Keratinocyte (primary cell): Measurements from ENCODE around the gene TNS3. TPM values are rescaled to one million over a fixed set of nuclear protein-coding genes. Genes with fewer than 3 reads are reported as not detected.

Source experiments
- DNase-seq: peaks from one replicate; pipeline ENCODE4 v3.0.0-alpha.2; 2011; ENCODE audit warnings: low read depth, missing footprints, low spot score
- FAIRE-seq: peaks from 2 replicates; lab custom pipeline; 2011; peaks lifted over from hg19 to GRCh38; lab: Jason Lieb, UNC
- H2AFZ ChIP-seq: 2 replicates; pipeline ENCODE4 v1.6.0; 2012; ENCODE audit warnings: low read length, control low read depth, inconsistent platforms; ENCODE audit not compliant: control insufficient read depth
- H3K27ac ChIP-seq: 2 replicates; pipeline ENCODE4 v1.5.1; 2011; ENCODE audit warnings: low read length; ENCODE audit not compliant: control insufficient read depth, insufficient read depth
- H3K27me3 ChIP-seq: 3 replicates; pipeline ENCODE4 v1.6.0; 2011; ENCODE audit warnings: low read length; ENCODE audit not compliant: control insufficient read depth, insufficient read depth; ENCODE audit errors: extremely low read depth
- H3K36me3 ChIP-seq, 2 experiments: 2 replicates in 1 of 2; 3 replicates in 1 of 2; pipeline ENCODE4 v1.5.1; 2011; ENCODE audit warnings: low read length in 2 of 2, mild to moderate bottlenecking in 1 of 2; ENCODE audit not compliant: control insufficient read depth in 2 of 2, insufficient read depth in 2 of 2; ENCODE audit errors: extremely low read depth in 1 of 2
- H3K4me1 ChIP-seq: 3 replicates; pipeline ENCODE4 v1.5.1; 2011; ENCODE audit warnings: low read length; ENCODE audit not compliant: control insufficient read depth, insufficient read depth; ENCODE audit errors: extremely low read depth
- H3K4me2 ChIP-seq: 3 replicates; pipeline ENCODE4 v1.6.0; 2011; ENCODE audit warnings: low read depth, low read length; ENCODE audit not compliant: control insufficient read depth, insufficient read depth; ENCODE audit errors: extremely low read depth
- H3K4me3 ChIP-seq, 3 experiments: fragments of 200-600 bp in 1 of 3; sonication (generic) in 1 of 3; 2 replicates in 2 of 3; 3 replicates in 1 of 3; pipeline ENCODE4 v1.5.1; 2011 to 2016; ENCODE audit warnings: low read length in 3 of 3, mild to moderate bottlenecking in 3 of 3, control low read depth in 2 of 3, inconsistent platforms in 1 of 3, low read depth in 1 of 3, mixed read lengths in 1 of 3, mixed run types in 1 of 3, moderate library complexity in 1 of 3; ENCODE audit not compliant: control insufficient read depth in 2 of 3, insufficient read depth in 2 of 3; ENCODE audit errors: extremely low read depth in 1 of 3
- H3K79me2 ChIP-seq: 2 replicates; pipeline ENCODE4 v1.6.0; 2012; ENCODE audit warnings: low read length; ENCODE audit not compliant: control insufficient read depth, insufficient read depth
- H3K9ac ChIP-seq: 3 replicates; pipeline ENCODE4 v1.6.0; 2011; ENCODE audit warnings: low read length; ENCODE audit not compliant: control insufficient read depth, insufficient read depth; ENCODE audit errors: extremely low read depth
- H3K9me1 ChIP-seq: 3 replicates; pipeline ENCODE4 v1.6.0; 2011; ENCODE audit warnings: low read length; ENCODE audit not compliant: control insufficient read depth, insufficient read depth; ENCODE audit errors: extremely low read depth
- H3K9me3 ChIP-seq: 2 replicates; pipeline ENCODE4 v1.5.1; 2012; ENCODE audit warnings: low read depth, low read length; ENCODE audit not compliant: control insufficient read depth
- H4K20me1 ChIP-seq: 3 replicates; pipeline ENCODE4 v1.6.0; 2011; ENCODE audit warnings: low read length; ENCODE audit not compliant: control insufficient read depth, insufficient read depth; ENCODE audit errors: extremely low read depth
- EZH2 ChIP-seq: IDR thresholded peaks from one replicate; pipeline ENCODE4 v1.6.1; 2012; ENCODE audit warnings: inconsistent platforms, mild to moderate bottlenecking, low read length, moderate library complexity
- dilution Hi-C: fragments of 300-500 bp; cut with MboI; formaldehyde crosslinking; loops from one replicate; pipeline ENCODE4 v1.7.0; 2020; ENCODE audit warnings: low sequenced_read_pairs; ENCODE audit not compliant: extremely low pct_ligation_motif_present
- polyA plus RNA-seq, 5 experiments: library from polyadenylated mRNA; depleted of rRNA in 3 of 5; stranded (reverse) in 3 of 5; stranded (forward) in 1 of 5; unstranded in 1 of 5; fragments of >200 nt; gene quantifications; 1 replicate in 1 of 5; 2 replicates in 3 of 5; 3 replicates in 1 of 5; pipeline versions ENCODE4 v1.2.1 to v1.2.3, GENCODE V29; 2011 to 2012; ENCODE audit warnings: missing spikeins in 2 of 5, low read depth in 1 of 5, low replicate concordance in 1 of 5
- TF ChIP-seq, protein P1 (sequence below), 3 experiments: IDR thresholded peaks in 1 of 3; conservative IDR thresholded peaks in 1 of 3; optimal IDR thresholded peaks in 1 of 3; 2 replicates in 2 of 3; 3 replicates in 1 of 3; pipeline versions ENCODE3 to v1.5.1; 2011; ENCODE audit warnings: low read length in 3 of 3, mild to moderate bottlenecking in 3 of 3, moderate library complexity in 2 of 3, control low read depth in 1 of 3, inconsistent platforms in 1 of 3; ENCODE audit not compliant: insufficient read depth in 2 of 3; ENCODE audit errors: extremely low read depth in 1 of 3

The TNS3 gene
- polyA plus RNA-seq, 1 donor (not counting 4 experiments of a cell fraction or from before 2014, with no cell fraction given), result 3.9 TPM

DNA sequence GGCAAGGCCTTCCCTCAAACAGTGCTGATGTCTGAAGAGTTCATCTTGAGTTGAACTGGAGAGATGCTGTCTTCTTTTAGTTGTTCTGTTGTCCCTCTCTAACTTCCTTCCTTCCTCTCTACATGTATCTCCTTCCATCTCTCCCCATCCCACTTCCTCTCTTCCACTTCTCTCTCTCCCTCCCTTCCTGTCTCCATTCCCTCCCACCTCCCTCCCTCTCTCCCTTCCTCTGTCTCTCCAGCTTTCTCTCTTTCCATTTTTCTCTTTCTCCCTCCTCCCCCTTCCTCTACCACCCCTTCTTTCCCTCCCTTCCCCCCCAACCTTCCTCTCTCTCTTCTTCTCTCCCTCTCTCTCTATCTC lies 40.7 kb upstream of the TNS3 start:
- no peaks in the 10 kb centered on the region for H3K4me1 ChIP-seq
- no peak overlapping the region for H3K4me2 ChIP-seq
- no peaks in the 10 kb centered on the region for H3K36me3 ChIP-seq
- no peak overlapping the region for H3K9ac ChIP-seq
- H2AFZ ChIP-seq, result no peak overlapping the region
- DNase-seq (no peak), FAIRE-seq (no peak)
- dilution Hi-C loops, result no loop called here
- TF ChIP-seq, protein P1, sequence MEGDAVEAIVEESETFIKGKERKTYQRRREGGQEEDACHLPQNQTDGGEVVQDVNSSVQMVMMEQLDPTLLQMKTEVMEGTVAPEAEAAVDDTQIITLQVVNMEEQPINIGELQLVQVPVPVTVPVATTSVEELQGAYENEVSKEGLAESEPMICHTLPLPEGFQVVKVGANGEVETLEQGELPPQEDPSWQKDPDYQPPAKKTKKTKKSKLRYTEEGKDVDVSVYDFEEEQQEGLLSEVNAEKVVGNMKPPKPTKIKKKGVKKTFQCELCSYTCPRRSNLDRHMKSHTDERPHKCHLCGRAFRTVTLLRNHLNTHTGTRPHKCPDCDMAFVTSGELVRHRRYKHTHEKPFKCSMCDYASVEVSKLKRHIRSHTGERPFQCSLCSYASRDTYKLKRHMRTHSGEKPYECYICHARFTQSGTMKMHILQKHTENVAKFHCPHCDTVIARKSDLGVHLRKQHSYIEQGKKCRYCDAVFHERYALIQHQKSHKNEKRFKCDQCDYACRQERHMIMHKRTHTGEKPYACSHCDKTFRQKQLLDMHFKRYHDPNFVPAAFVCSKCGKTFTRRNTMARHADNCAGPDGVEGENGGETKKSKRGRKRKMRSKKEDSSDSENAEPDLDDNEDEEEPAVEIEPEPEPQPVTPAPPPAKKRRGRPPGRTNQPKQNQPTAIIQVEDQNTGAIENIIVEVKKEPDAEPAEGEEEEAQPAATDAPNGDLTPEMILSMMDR (optimal IDR thresholded peaks at IDR 0.05 in 1 of 3, IDR thresholded peaks at IDR 0.05 in 1 of 3, conservative IDR thresholded peaks at IDR 0.05 in 1 of 3; ENCODE audit: extremely low read depth in 1 of 3, insufficient read depth in 2 of 3, low read length in 3 of 3), result no peak
- TF ChIP-seq EZH2, result no peak
- no peaks in the 10 kb centered on the region for H3K9me3 ChIP-seq
- H3K27ac ChIP-seq, result no peak overlapping the region
- H3K4me3 ChIP-seq, result no peak overlapping the region
- H3K27me3 ChIP-seq, result no peaks in the 10 kb centered on the region
- no peaks in the 10 kb centered on the region for H3K9me1 ChIP-seq
- H4K20me1 ChIP-seq, result no peaks in the 10 kb centered on the region
- H3K79me2 ChIP-seq, result no peaks in the 10 kb centered on the region

DNA sequence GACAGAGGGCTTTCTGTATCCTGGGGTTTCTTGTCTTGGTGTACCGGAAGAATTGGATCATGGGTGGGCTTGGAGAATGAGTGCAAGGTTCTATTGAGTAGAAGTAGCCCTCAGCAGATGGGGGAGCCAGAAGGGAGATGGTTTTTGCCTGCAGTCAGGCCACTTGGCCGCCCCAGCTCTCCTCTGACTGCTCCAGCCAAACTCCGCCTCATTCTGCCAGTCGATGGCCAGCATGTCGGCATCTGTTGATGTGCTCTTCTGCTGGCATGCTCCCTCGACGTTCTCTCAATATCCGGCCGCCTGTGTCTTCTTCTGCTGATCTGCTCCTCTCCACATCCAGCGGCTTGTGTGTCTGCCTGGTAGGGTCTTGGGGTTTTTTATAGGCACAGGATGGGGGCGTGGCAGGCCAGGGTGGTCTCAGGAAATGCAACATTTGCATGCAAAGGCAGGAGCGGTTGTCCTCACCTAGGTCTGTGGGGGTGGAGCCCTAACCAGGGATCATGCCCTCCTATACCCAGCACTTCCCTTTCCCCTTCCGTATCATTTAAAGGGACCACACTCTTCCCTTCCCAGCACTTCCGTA lies 40.2 kb upstream of the TNS3 start:
- H3K27me3 ChIP-seq, result no peaks in the 10 kb centered on the region
- no peaks in the 10 kb centered on the region for H3K36me3 ChIP-seq
- H3K27ac ChIP-seq, result no peak overlapping the region
- no peaks in the 10 kb centered on the region for H3K9me1 ChIP-seq
- DNase-seq (no peak), FAIRE-seq (no peak)
- TF ChIP-seq, protein P1 (optimal IDR thresholded peaks at IDR 0.05 in 1 of 3, IDR thresholded peaks at IDR 0.05 in 1 of 3, conservative IDR thresholded peaks at IDR 0.05 in 1 of 3; ENCODE audit: extremely low read depth in 1 of 3, insufficient read depth in 2 of 3, low read length in 3 of 3), result no peak
- TF ChIP-seq EZH2, result no peak
- no peak overlapping the region for H3K4me2 ChIP-seq
- dilution Hi-C loops, result no loop called here
- H3K9ac ChIP-seq, result no peak overlapping the region
- no peak overlapping the region for H2AFZ ChIP-seq
- H3K4me1 ChIP-seq, result no peaks in the 10 kb centered on the region
- no peaks in the 10 kb centered on the region for H3K9me3 ChIP-seq
- no peaks in the 10 kb centered on the region for H3K79me2 ChIP-seq
- no peaks in the 10 kb centered on the region for H4K20me1 ChIP-seq
- H3K4me3 ChIP-seq, result no peak overlapping the region
